GM18498 (cell line): ENCODE measurements around the gene TSHZ2.

Experiments used
- ATAC-seq: cut with Tn5 transposase; IDR thresholded peaks from one replicate; pipeline ENCODE4 v1.9.1; 2021; ENCODE audit warnings: mild to moderate bottlenecking, moderate library complexity; ENCODE audit not compliant: unreplicated experiment

Gene TSHZ2

GRCh38 chr20:53274365-53274764 is 302.2 kb downstream of the TSHZ2 start:
- ATAC-seq = no peak

GRCh38 chr20:53274807-53275206 is 302.6 kb downstream of the TSHZ2 start:
- no peak for ATAC-seq

DNA sequence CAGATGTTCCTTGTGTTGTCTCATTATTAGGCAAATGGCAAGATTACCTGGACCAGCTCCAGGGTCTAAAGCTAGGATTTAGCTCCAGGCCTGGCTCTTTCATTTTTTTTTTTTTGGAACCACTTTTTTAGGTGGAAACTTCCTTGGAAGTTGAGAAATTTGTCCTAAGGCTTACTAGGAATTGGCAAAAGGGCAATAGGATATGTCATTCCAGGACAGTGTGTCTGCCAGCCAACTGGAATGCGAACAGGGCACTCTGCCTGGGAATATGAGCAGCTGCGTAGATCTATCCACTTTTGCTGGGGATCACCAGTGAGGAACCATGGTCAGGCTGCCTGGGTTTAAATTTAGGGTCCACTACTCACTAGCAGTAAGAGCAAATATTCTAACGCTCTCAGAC is 304.0 kb downstream of the TSHZ2 start:
- no peak for ATAC-seq

- ATAC-seq = no peak
Measured at GRCh38 chr20:53278555-53278954, 306.4 kb downstream of the TSHZ2 start.

GRCh38 chr20:53279735-53280134 is 307.6 kb downstream of the TSHZ2 start:
- no peak for ATAC-seq

DNA sequence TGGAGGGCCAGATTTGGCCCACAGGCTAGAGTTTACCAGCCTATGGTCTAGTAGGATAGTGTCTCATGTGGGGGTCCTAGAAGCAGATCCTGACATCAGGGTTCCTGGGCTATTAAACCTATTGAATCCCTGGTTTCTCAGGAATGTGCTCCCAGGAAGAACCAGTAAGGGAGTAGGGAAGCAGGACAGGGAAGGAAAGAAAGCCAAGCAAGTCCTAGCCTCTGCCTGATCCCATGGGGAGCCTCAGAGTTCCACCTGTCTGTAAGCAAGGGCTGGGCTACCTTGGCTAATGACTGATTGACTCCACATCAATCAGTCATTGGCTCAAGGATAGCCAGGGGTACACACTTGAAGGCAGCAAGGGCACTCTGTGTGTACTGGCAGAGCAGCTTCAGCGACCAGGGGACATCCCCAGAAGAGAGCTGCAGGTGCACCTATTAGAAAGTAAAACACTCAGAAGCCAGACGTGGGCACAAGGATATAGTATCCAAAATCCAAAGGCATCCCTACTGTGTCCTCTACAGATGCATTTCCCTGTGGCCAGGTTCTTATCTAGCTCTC is 309.5 kb downstream of the TSHZ2 start:
- ATAC-seq = no peak

DNA sequence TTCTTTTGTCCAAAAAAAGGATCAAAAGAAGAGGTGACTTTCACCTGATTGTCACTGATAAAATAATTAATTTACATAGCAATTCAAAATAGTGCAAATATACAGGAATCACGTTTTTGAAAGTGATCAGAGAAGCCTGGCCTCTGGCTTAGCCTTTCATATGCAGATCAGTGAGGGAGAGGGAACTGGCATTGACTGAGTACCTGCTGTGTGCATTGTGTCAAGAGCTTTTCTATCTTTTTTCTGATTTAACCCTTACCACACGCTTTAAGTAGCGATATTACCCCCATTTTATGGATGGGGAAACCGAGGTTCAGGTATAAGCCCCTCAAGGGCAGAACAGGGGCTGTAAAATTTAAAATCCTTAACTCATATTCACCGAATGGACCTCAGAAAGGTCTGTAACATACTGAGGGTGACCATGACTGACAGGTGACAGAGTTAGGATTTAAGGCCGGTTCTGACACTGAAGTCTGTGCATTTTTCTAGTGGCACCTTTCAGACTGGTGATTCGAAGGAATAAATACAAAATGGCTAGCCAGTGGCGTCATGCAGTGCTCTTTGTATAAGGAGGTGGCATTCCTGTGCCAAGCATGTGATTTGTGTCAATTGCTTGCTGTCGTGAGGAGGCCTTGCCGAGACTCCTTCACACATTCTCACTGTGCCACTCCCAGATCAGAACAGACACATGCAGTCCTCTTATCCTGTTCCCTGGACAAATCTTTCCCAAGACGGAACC is 310.2 kb downstream of the TSHZ2 start:
- no peak for ATAC-seq

- no peak for ATAC-seq
Measured at GRCh38 chr20:53283011-53283410, 310.9 kb downstream of the TSHZ2 start.

DNA sequence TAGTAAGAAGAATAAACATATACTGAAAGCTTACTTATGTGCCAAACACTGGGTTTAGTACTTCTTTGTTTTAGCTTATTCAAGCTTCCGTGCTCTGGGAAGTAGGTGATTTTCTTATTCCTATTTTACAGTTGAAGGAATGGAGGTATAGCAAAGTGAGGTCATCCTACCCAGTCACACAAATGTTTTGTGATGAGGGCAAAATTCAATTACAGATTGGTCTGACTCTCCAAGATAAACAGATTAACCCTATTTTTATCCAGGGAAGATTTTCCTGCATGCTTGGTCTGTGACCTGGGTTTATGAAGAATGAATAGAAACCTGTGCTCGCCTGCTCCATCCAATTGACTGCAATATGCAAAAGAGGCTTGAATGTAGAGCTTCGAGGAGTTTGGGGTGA is 311.4 kb downstream of the TSHZ2 start:
- ATAC-seq = no peak

DNA sequence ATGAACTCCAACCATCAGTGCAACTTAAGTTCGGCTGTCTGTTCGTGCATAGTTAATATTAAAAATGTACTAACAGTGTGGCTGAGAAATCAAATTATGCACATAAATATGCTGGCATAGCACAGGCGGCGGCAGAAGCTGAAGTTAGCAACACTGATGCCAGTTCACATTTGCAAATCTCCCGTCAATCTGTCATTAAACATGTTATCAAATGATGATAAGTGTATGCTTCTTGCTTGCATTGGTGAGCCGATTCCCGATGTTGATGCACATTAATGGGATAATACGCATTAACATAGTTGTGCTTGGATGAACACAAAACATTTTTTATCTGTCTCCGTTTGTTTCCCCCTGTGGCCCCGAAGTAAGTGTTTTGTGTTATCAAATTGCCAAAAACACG is 312.1 kb downstream of the TSHZ2 start:
- no peak for ATAC-seq

DNA sequence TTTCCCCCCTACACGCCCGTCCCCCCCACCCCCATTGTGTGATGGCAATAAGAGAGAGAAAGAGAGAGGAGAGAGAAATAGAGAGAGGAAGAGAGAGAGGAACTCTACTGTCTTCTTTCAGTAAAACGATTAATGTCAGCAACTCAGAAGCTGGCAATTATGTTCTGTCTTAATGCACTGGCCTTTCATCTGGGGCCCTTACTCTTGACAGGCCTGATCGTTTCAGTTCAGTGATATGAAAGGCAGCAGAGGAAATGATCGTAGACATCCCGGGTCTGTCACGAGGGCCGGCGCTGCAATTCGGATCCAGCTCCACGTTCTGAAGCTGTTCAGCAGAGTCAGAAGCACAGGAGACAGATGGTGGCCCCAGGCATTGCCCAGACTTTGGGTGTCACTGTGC is 312.5 kb downstream of the TSHZ2 start:
- no peak for ATAC-seq

DNA sequence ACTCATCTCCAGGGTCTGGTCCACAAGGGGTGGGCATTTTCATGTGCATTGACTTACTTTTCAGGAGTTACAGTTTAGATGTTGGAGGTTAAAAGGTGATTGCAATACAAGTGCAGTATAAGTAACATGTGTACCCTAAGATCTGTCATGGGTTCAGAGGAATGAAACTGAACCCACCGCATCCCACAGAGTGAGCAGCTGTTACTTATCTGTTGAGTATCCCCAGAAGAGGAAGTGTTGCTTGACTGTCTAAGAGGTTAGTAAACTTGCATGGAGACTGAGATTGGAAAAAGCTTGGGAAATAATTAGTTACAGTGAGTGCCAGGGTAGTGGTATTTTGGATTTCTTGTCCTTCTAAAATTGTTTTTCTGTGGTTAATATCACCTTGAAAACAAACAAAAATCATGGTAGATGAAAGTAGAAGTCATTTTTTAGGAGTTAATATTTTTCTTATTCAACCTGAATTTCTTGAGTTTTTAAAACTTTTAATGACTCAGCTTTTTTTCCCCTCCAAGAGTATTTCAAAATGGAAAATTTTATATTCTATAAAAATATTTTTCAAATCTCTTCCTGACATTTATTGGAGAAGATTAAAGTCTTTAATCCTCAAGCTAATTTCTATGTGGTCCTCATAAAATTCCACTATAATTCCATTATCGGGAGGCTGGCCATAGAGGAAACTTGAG is 315.3 kb downstream of the TSHZ2 start:
- no peak for ATAC-seq

GRCh38 chr20:53291548-53291947 is 319.4 kb downstream of the TSHZ2 start:
- ATAC-seq = no peak

- no peak for ATAC-seq
Measured at GRCh38 chr20:53292347-53292746, 320.2 kb downstream of the TSHZ2 start.

GRCh38 chr20:53294804-53295203 is 322.6 kb downstream of the TSHZ2 start:
- no peak for ATAC-seq

DNA sequence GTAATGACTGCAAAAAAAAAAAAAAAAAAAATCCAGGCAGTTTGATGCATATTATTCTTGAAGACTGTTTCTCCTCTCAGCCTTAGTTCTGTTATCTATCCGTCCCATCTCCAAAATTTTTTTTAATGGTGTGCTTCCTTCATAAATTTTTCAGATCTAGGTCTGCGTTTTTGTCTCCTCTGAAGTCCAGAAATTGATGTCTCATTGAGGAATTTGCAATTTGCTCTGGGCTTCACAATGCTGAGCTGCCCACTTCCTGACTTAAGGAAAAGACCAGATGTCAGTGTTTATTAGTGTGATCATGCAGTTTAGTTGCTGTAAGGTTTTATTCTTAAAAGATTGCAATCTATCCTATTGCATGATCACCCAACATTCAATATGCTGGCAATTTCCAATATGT is 323.9 kb downstream of the TSHZ2 start:
- no peak for ATAC-seq

DNA sequence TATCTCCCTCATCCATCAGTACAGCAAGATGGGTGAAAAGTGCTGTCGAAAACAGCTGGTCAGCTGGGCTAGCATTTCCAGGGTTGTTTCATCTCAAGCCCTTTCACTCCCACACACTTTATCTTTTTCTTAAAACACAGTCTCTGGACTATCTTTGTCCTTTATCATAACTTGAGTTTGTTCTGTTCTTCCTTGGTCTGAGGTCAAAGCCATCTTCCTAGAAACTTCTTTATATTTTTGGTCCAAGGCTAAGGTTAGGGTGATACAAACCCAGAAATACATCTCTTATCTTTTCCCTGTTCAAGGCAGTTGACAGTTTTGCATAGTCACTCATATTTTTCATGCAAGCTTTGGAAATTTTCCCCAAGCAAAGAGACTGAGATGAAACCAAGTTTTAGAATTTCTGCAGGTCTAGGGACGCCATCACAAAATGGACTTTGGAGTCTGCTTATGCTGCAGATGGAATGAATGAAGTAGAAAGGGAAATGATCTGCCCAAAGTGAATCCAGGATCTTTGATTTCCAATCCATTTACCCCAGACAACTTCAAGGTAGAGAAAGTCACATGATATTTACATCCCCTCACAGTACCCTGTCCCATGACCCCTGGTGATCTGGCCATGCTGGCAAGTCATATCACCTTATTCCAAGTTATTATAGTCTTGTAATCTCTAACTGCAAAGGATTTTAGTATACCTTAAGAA is 324.4 kb downstream of the TSHZ2 start:
- ATAC-seq = no peak

DNA sequence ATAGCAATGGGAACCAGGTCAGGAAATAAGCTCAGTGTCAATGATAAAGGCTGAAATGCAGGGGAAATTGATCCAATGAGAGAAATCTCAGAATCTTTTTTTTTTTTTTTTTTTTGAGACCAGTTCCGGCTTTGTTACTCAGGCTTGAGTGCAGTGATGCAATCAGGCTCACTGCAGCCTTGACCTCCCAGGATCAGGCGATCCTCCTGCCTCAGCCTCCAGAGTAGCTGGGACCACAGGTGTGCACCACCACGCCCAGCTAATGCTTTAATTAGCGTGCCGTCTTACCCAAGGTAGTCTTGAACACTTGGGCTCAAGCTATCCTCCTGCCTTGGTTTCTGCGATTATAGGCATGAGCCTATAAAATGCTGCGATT is 325.0 kb downstream of the TSHZ2 start:
- no peak for ATAC-seq

DNA sequence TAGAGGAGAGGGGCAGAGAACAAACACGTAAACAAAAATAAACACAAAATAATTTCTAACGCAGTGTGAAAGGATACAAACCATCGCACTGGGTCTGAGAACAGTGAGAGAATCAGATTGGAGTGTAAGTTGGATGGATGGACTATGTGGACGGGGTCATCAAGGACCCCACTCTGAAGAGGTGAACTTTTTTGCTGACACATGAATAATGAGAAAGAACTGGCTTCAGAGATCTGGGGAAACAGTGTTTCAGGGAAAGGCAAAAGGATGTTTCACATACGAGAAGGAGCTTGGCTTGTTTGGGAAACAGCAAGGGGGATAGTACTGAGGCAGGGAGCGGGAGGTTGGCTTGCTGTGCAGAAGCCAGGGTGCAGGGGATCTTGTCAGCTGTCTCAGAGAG is 326.1 kb downstream of the TSHZ2 start:
- no peak for ATAC-seq

- no peak for ATAC-seq
Measured at GRCh38 chr20:53298911-53299310, 326.8 kb downstream of the TSHZ2 start.

DNA sequence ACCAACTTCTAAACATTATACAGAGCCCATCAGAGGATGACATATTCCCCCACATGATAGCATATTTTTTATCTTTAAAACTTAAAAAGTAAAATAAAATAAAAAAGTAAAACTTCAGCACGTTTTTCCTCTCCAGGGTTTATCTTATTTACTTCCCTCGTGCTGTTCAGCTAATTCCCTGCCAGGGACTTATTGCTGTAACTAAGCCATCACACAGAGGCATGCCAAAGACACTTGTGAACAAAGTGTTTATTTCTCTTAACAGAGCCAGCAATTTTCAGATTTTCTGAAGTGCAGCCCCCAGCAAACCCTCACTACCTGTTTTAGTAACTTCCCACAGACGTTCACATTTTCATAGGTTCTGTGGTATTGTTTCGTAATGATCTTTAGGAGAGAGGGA is 327.7 kb downstream of the TSHZ2 start:
- no peak for ATAC-seq

DNA sequence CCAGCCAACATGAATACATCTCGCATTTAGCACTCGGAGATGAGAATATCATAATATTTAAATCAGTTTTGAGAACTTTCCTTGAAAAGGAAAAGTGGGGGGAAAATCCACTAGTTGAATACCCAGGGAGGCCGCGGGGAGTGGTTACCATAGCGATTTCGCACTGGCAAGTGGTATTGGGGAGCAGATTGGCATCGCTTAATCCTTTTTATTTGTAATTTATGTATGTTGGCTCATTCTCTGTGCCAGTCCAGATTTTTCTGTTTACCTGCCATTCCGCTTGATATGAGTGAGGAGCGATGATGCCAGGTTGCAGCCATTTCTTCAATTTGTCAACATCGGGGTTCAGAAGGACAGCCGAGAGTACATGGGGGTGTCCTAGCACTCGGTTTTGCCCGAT is 329.7 kb downstream of the TSHZ2 start:
- ATAC-seq = no peak
